Osteoblast (primary cell): Measurements from ENCODE around the gene HOXC9. TPM values are rescaled to one million over a fixed set of nuclear protein-coding genes. Genes with fewer than 3 reads are reported as not detected.

Experiments used
- DNase-seq: peaks from one replicate; pipeline ENCODE4 v3.0.0; 2011; ENCODE audit warnings: low spot score, mixed read lengths; ENCODE audit not compliant: insufficient read length; ENCODE audit errors: missing footprints
- H2AFZ ChIP-seq: 2 replicates; pipeline ENCODE4 v1.6.0; 2011; ENCODE audit warnings: mild to moderate bottlenecking, low read length
- H3K27ac ChIP-seq: 2 replicates; pipeline ENCODE4 v1.5.1; 2011; ENCODE audit warnings: mild to moderate bottlenecking, low read depth, low read length, moderate library complexity
- H3K27me3 ChIP-seq: 2 replicates; pipeline ENCODE4 v1.6.0; 2012; ENCODE audit warnings: mild to moderate bottlenecking, control low read depth, inconsistent platforms, low read length, moderate library complexity; ENCODE audit not compliant: insufficient read depth
- H3K36me3 ChIP-seq: 2 replicates; pipeline ENCODE4 v1.5.1; 2011; ENCODE audit warnings: mild to moderate bottlenecking, low read length, control low read depth, moderate library complexity; ENCODE audit not compliant: insufficient read depth
- H3K4me1 ChIP-seq: 2 replicates; pipeline ENCODE4 v1.5.1; 2011; ENCODE audit warnings: mild to moderate bottlenecking, low read length, control low read depth, moderate library complexity; ENCODE audit not compliant: insufficient read depth
- H3K4me2 ChIP-seq: 2 replicates; pipeline ENCODE4 v1.6.0; 2011; ENCODE audit warnings: mild to moderate bottlenecking, low read length; ENCODE audit not compliant: insufficient read depth
- H3K4me3 ChIP-seq: fragments of 200-600 bp; sonication (generic); 3 replicates; pipeline ENCODE4 v1.5.1; 2012; ENCODE audit warnings: mild to moderate bottlenecking, low read length, inconsistent platforms; ENCODE audit not compliant: insufficient read depth
- H3K79me2 ChIP-seq: 2 replicates; pipeline ENCODE4 v1.6.0; 2012; ENCODE audit warnings: mild to moderate bottlenecking, low read length, control low read depth, inconsistent platforms; ENCODE audit not compliant: insufficient read depth
- H3K9me3 ChIP-seq: 2 replicates; pipeline ENCODE4 v1.5.1; 2011; ENCODE audit warnings: low read depth, low read length, control low read depth
- H4K20me1 ChIP-seq: 2 replicates; pipeline ENCODE4 v1.6.0; 2012; ENCODE audit warnings: mild to moderate bottlenecking, low read length, control low read depth; ENCODE audit not compliant: insufficient read depth
- total RNA-seq: library from RNA; depleted of rRNA; stranded (reverse); fragments of >200 nt; gene quantifications from 2 replicates; pipeline ENCODE4 v1.2.3, GENCODE V29; 2012
- TF ChIP-seq, protein P1 (sequence below): IDR thresholded peaks from 2 replicates; pipeline ENCODE4 v1.5.1; 2011; ENCODE audit warnings: mild to moderate bottlenecking, low read depth, low read length, moderate library complexity; ENCODE audit errors: extremely low read depth

Gene HOXC9
- total RNA-seq, 1 donor = 11.6 TPM

DNA sequence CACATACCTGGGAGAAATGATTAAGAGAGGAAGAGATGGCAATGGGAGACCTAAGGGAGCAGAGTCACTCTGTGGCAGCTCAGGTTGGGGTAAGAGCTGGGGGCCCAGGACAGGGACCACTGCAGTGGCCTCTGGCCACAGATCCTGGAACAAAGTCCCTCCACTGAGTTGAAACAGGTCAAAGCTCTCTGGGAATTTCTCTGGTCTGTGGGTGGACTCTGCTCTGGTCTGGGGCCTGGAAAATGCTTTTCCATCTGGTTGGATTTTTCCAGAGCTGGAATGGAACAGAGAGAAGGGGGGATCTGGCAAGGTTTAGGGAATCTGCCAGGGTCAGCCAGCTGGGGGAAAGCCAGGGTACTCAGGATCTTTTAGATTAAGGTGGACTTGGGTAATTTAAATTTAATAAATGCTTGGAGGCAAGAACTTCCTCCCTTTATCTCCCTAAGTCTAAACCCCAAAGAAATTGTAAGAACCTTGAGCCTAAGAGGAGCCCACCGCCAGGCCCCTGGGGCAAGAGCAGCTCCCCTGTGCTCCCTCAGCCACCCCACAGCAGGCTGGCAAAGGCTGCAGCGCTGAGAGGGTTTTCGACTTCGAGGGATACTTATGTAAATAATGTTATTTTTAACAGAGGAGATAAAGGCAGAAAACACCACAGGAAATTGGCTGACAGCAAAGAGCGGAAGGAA lies 11.3 kb upstream of the HOXC9 start:
- Histone ChIP-seq H3K4me2 (peak overlapping the region; percentile 99), H3K36me3 (no peaks in the 10 kb centered on the region), H3K4me3 (peak overlapping the region; percentile 68), H2AFZ (no peak overlapping the region), H3K9me3 (no peaks in the 10 kb centered on the region), H3K4me1 (peaks cover 54% of the 10 kb centered on the region), H3K79me2 (peaks cover 87% of the 10 kb centered on the region), H4K20me1 (peaks cover 27% of the 10 kb centered on the region), H3K27ac (peak overlapping the region; percentile 20), H3K27me3 (no peaks in the 10 kb centered on the region)
- no peak for DNase-seq
- TF ChIP-seq, protein P1, sequence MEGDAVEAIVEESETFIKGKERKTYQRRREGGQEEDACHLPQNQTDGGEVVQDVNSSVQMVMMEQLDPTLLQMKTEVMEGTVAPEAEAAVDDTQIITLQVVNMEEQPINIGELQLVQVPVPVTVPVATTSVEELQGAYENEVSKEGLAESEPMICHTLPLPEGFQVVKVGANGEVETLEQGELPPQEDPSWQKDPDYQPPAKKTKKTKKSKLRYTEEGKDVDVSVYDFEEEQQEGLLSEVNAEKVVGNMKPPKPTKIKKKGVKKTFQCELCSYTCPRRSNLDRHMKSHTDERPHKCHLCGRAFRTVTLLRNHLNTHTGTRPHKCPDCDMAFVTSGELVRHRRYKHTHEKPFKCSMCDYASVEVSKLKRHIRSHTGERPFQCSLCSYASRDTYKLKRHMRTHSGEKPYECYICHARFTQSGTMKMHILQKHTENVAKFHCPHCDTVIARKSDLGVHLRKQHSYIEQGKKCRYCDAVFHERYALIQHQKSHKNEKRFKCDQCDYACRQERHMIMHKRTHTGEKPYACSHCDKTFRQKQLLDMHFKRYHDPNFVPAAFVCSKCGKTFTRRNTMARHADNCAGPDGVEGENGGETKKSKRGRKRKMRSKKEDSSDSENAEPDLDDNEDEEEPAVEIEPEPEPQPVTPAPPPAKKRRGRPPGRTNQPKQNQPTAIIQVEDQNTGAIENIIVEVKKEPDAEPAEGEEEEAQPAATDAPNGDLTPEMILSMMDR = no peak

DNA sequence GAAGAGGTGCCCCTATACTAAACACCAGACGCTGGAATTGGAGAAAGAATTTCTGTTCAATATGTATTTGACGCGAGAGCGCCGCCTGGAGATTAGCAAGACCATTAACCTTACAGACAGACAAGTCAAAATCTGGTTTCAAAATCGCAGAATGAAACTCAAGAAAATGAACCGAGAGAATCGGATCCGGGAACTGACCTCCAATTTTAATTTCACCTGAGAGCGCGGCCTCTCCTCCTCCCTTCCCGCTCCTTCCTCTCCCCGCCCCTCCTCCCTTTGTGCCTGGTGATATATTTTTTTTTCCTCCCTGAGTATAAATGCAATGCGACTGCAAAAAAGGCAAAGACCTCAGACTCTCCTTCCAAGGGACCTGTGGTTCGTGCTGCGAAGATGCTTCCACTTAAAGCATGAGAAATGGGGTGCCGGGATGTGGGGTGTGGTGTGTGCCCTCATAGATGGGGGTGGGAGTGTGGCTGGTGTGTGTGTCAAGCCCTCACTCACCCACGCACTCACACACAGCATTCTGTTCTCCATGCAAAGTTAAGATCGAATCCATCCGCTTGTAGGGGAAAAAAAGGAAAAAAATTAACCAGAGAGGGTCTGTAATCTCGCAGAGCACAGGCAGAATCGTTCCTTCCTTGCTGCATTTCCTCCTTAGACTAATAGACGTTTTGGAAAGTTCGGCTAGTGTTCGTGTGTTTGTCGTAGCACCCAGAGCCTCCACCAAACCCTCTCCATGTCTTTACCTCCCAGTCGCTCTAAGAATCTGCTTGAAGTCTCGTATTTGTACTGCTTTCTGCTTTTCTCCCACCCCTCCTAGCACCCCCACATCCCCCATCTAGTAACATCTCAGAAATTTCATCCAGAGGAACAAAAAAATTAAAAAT lies 10.5 kb upstream of the HOXC9 start:
- Histone ChIP-seq H3K36me3 (no peaks in the 10 kb centered on the region), H3K27ac (peak overlapping the region; percentile 20), H3K4me1 (peaks cover 58% of the 10 kb centered on the region), H3K9me3 (no peaks in the 10 kb centered on the region), H3K27me3 (no peaks in the 10 kb centered on the region), H3K79me2 (peaks cover 95% of the 10 kb centered on the region), H3K4me3 (peak overlapping the region; percentile 68), H4K20me1 (peaks cover 27% of the 10 kb centered on the region), H2AFZ (peak overlapping the region; percentile 9), H3K4me2 (peak overlapping the region; percentile 99)
- TF ChIP-seq, protein P1 = peak; percentile 56
- DNase-seq = peak; percentile 92

DNA sequence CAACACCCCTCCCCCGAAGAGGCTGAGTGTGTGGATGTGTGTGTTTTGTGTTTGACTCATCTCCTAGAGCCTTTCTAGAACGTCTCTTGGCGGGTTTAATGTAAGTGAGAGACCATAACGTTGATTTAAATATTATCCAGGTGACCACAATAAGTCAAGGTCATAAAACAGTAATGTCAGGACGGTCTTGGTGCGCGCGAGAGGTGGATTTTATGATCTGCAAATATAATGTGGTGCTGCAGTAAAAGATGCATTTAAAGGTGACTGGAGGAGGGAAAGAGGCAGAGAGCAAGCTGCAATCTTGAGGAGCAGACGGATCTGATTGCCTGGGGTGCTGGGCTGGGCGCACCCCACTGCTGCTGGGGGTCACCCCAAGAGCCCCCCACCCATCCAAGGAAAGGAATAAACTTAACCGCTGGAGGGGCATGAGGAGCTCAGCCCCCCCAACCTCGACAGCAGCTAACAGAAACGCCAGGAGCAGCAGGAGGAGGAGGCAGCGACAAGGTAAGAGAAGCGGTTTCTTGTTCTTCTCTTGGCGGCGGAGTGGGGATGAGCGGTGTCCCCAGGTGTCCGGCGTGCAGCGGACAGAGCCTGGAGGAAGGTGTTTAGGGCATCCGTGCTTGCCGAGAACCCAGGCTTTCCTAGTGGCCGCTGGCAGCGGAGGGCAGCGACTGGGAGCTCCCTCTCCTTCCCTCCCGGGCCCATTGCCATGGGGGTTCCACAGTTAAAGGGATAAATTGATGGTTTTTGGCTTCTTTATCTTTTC lies 9.5 kb upstream of the HOXC9 start:
- TF ChIP-seq, protein P1 = no peak
- Histone ChIP-seq H3K4me1 (peaks cover 54% of the 10 kb centered on the region), H3K79me2 (peaks cover 100% of the 10 kb centered on the region), H3K4me3 (peak overlapping the region; percentile 57), H4K20me1 (peaks cover 27% of the 10 kb centered on the region), H3K27ac (peak overlapping the region; percentile 67), H3K36me3 (no peaks in the 10 kb centered on the region), H3K9me3 (no peaks in the 10 kb centered on the region), H3K4me2 (peak overlapping the region; percentile 99), H3K27me3 (no peaks in the 10 kb centered on the region), H2AFZ (peak overlapping the region; percentile 8)
- DNase-seq = no peak
